Fibroblast of lung (primary cell): ENCODE results near the gene EXOC6B. TPM values are rescaled to one million over a fixed set of nuclear protein-coding genes. Genes with fewer than 3 reads are reported as not detected.
A peak's percentile ranks its signal among the peaks of the same experiment; 100 is the strongest.

Source experiments
- DNase-seq, 2 donors: peaks; one replicate each; pipeline versions ENCODE4 v3.0.0 to v3.0.0-alpha.2; 2010; ENCODE audit warnings: low read depth in 2 of 2
- H2AFZ ChIP-seq: 2 replicates; pipeline ENCODE4 v1.5.1; 2012; ENCODE audit warnings: low read length, control low read depth, inconsistent platforms
- H3K27ac ChIP-seq: 2 replicates; pipeline ENCODE4 v1.5.1; 2011; ENCODE audit warnings: low read length, control low read depth; ENCODE audit not compliant: insufficient read depth
- H3K27me3 ChIP-seq: 2 replicates; pipeline ENCODE4 v1.5.1; 2011; ENCODE audit warnings: mild to moderate bottlenecking, low read length; ENCODE audit not compliant: control insufficient read depth, insufficient read depth
- H3K36me3 ChIP-seq: 2 replicates; pipeline ENCODE4 v1.5.1; 2011; ENCODE audit warnings: low read length; ENCODE audit not compliant: control insufficient read depth, insufficient read depth
- H3K4me1 ChIP-seq: 2 replicates; pipeline ENCODE4 v1.5.1; 2011; ENCODE audit warnings: low read length; ENCODE audit not compliant: control insufficient read depth, insufficient read depth; ENCODE audit errors: extremely low read depth
- H3K4me2 ChIP-seq: 2 replicates; pipeline ENCODE4 v1.5.1; 2011; ENCODE audit warnings: low read length, control low read depth; ENCODE audit not compliant: insufficient read depth; ENCODE audit errors: extremely low read depth
- H3K4me3 ChIP-seq, 4 experiments: fragments of 200-600 bp in 1 of 4; sonication (generic) in 1 of 4; replicated peaks in 1 of 4; 2 replicates each; pipeline ENCODE4 v1.5.1; 2011 to 2016; ENCODE audit warnings: low read length in 4 of 4, low read depth in 3 of 4, mild to moderate bottlenecking in 3 of 4, control low read depth in 2 of 4, inconsistent platforms in 1 of 4, mixed read lengths in 1 of 4; ENCODE audit not compliant: insufficient read depth in 1 of 4; ENCODE audit errors: control extremely low read depth in 1 of 4
- H3K79me2 ChIP-seq: 2 replicates; pipeline ENCODE4 v1.5.1; 2012; ENCODE audit warnings: mild to moderate bottlenecking, low read length, inconsistent platforms; ENCODE audit not compliant: control insufficient read depth, insufficient read depth
- H3K9ac ChIP-seq: 2 replicates; pipeline ENCODE4 v1.5.1; 2011; ENCODE audit warnings: mild to moderate bottlenecking, low read length, control low read depth; ENCODE audit not compliant: insufficient read depth
- H3K9me3 ChIP-seq: 2 replicates; pipeline ENCODE4 v1.5.1; 2012; ENCODE audit warnings: low read depth, low read length; ENCODE audit not compliant: control insufficient read depth, insufficient read depth
- H4K20me1 ChIP-seq: 2 replicates; pipeline ENCODE4 v1.5.1; 2011; ENCODE audit warnings: low read length; ENCODE audit not compliant: control insufficient read depth, insufficient read depth; ENCODE audit errors: extremely low read depth
- CTCF ChIP-seq, 2 donors: IDR thresholded peaks in 1 of 2; conservative IDR thresholded peaks in 1 of 2; 1 replicate in 1 of 2; 2 replicates in 1 of 2; pipeline ENCODE4 v1.5.1; 2011 to 2012; ENCODE audit warnings: low read length in 2 of 2, control low read depth in 1 of 2, inconsistent platforms in 1 of 2, low read depth in 1 of 2, mild to moderate bottlenecking in 1 of 2
- EZH2 ChIP-seq: IDR thresholded peaks from 2 replicates; pipeline ENCODE4 v1.5.1; 2012; ENCODE audit warnings: low read length, control low read depth, mild to moderate bottlenecking; ENCODE audit errors: missing control alignments
- polyA plus RNA-seq, 2 donors: library from polyadenylated mRNA; depleted of rRNA in 1 of 2; stranded (reverse) in 1 of 2; unstranded in 1 of 2; fragments of >200 nt; gene quantifications; 2 replicates each; pipeline ENCODE4 v1.2.1, GENCODE V29; 2011 to 2012; ENCODE audit warnings: missing spikeins in 1 of 2
- total RNA-seq: library from RNA; depleted of rRNA; stranded (reverse); fragments of >200 nt; gene quantifications from 2 replicates; pipeline ENCODE4 v1.2.1, GENCODE V29; 2014

The EXOC6B gene
- total and polyA plus RNA-seq, 2 donors (not counting 1 experiment from before 2014, with no cell fraction given), result 26.3 to 36.5 TPM

- Histone ChIP-seq H4K20me1 (no peaks in the 10 kb centered on the region), H3K27ac (no peak overlapping the region), H3K4me3 (no peak overlapping the region), H3K27me3 (no peaks in the 10 kb centered on the region), H3K9ac (no peak overlapping the region), H3K79me2 (no peaks in the 10 kb centered on the region), H2AFZ (no peak overlapping the region), H3K36me3 (no peaks in the 10 kb centered on the region), H3K4me1 (no peaks in the 10 kb centered on the region), H3K9me3 (no peaks in the 10 kb centered on the region), H3K4me2 (no peak overlapping the region)
- TF ChIP-seq EZH2 (no peak), CTCF (conservative IDR thresholded peaks at IDR 0.05 in 1 of 2, IDR thresholded peaks at IDR 0.05 in 1 of 2; ENCODE audit: low read depth in 1 of 2, low read length in 2 of 2) (no peak)
- no peak for DNase-seq
These were observed 75.4 kb downstream of the EXOC6B start for GRCh38 chr2:72750466-72750865.

DNA sequence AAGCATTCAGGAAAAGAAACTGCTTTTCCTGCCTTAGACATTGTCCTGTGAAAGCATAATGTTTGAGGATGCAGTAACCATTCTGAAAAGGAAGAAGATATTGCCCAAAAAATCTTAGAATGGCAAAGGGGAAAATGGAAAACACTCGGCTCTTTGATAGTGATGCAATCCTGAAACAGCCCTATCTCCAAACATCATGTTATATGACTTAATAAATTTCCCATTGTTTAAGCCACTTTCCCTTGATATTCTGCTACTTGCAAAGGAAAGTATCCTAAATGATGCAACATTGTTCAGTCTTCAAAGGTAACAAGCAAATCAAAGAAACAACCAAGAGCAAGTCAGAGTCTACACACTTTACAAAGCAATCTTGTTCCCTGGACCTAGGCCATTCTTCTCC, 78.5 kb downstream of the EXOC6B start:
- TF ChIP-seq EZH2, result no peak
- TF ChIP-seq CTCF (conservative IDR thresholded peaks at IDR 0.05 in 1 of 2, IDR thresholded peaks at IDR 0.05 in 1 of 2; ENCODE audit: low read depth in 1 of 2, low read length in 2 of 2), result no peak
- DNase-seq, result no peak
- Histone ChIP-seq H3K9ac (no peak overlapping the region), H3K4me3 (no peak overlapping the region), H3K4me2 (no peak overlapping the region), H3K27me3 (no peaks in the 10 kb centered on the region), H2AFZ (no peak overlapping the region), H3K9me3 (no peaks in the 10 kb centered on the region), H3K4me1 (no peaks in the 10 kb centered on the region), H3K36me3 (no peaks in the 10 kb centered on the region), H3K79me2 (no peaks in the 10 kb centered on the region), H3K27ac (no peak overlapping the region), H4K20me1 (no peaks in the 10 kb centered on the region)

GRCh38 chr2:72745679-72746368, 80.0 kb downstream of the EXOC6B start:
- Histone ChIP-seq H3K27me3 (no peaks in the 10 kb centered on the region), H2AFZ (no peak overlapping the region), H3K9me3 (no peaks in the 10 kb centered on the region), H3K4me3 (no peak overlapping the region), H3K79me2 (no peaks in the 10 kb centered on the region), H3K27ac (no peak overlapping the region), H3K9ac (no peak overlapping the region), H3K36me3 (no peaks in the 10 kb centered on the region), H4K20me1 (no peaks in the 10 kb centered on the region), H3K4me2 (peak overlapping the region; percentile 18), H3K4me1 (no peaks in the 10 kb centered on the region)
- TF ChIP-seq CTCF (conservative IDR thresholded peaks at IDR 0.05 in 1 of 2, IDR thresholded peaks at IDR 0.05 in 1 of 2; ENCODE audit: low read depth in 1 of 2, low read length in 2 of 2) (peak; percentile 61 to 64), EZH2 (no peak)
- DNase-seq, result peak; percentile 65 to 83
